Tibial nerve (tissue), 4 donors: Measurements from ENCODE around the gene PPP2R2C. TPM values are rescaled to one million over a fixed set of nuclear protein-coding genes. Genes with fewer than 3 reads are reported as not detected.

Experiments
- DNase-seq, 2 donors: peaks; one replicate each; pipeline ENCODE4 v3.0.0-alpha.2; 2019; ENCODE audit warnings: low spot score in 2 of 2
- H3K27ac ChIP-seq, 4 donors: fragments of 200-600 bp; sonication (generic) in 3 of 4; one replicate each; pipeline ENCODE4 v1.5.1; 2017 to 2019; ENCODE audit warnings: mild to moderate bottlenecking in 1 of 4
- H3K27me3 ChIP-seq, 2 donors: fragments of 200-600 bp; sonication (generic) in 1 of 2; one replicate each; pipeline versions ENCODE4 v1.5.1 to v1.6.0; 2017 to 2019
- H3K36me3 ChIP-seq, 3 donors: fragments of 200-600 bp; sonication (generic); one replicate each; pipeline ENCODE4 v1.5.1; 2018 to 2019
- H3K4me1 ChIP-seq, 4 donors: fragments of 200-600 bp; sonication (generic) in 3 of 4; one replicate each; pipeline ENCODE4 v1.5.1; 2017 to 2019
- H3K4me3 ChIP-seq, 4 donors: fragments of 200-600 bp; sonication (generic) in 3 of 4; one replicate each; pipeline ENCODE4 v1.5.1; 2017 to 2019; ENCODE audit warnings: mild to moderate bottlenecking in 1 of 4, moderate library complexity in 1 of 4
- H3K9me3 ChIP-seq, 4 donors: fragments of 200-600 bp; sonication (generic) in 3 of 4; one replicate each; pipeline ENCODE4 v1.5.1; 2017 to 2019
- CTCF ChIP-seq, 5 experiments: fragments of 200-600 bp in 3 of 5; fragments of 450-650 bp in 2 of 5; sonication (generic) in 3 of 5; IDR thresholded peaks; one replicate each; pipeline ENCODE4 v1.5.1; 2016 to 2019; ENCODE audit warnings: antibody characterized with exemption in 5 of 5, mild to moderate bottlenecking in 3 of 5, moderate library complexity in 2 of 5
- EP300 ChIP-seq, 2 donors: sonication (generic); formaldehyde crosslinking; IDR thresholded peaks; one replicate each; pipeline ENCODE4 v1.6.1; 2017; ENCODE audit warnings: antibody characterized with exemption in 2 of 2, mild to moderate bottlenecking in 1 of 2
- POLR2A ChIP-seq, 2 donors: fragments of 450-650 bp; IDR thresholded peaks; one replicate each; pipeline ENCODE4 v1.6.1; 2017; ENCODE audit warnings: antibody characterized with exemption in 2 of 2, mild to moderate bottlenecking in 2 of 2, moderate library complexity in 2 of 2
- WGBS, 2 donors: methylation state at CpG; one replicate each; pipeline ENCODE4 v1.1.5; 2018; 5-methylcytosine and 5-hydroxymethylcytosine counted together
- total RNA-seq, 4 donors: library from RNA; depleted of rRNA; stranded (reverse); fragments of >200 nt; gene quantifications; one replicate each; pipeline ENCODE4 v1.1.0, GENCODE V29; 2016

The PPP2R2C gene
- total RNA-seq, 4 donors from 2014 or later = under 0.01 to 0.66 (median 0.42) TPM; not detected in 1

GRCh38 chr4:6504900-6505496 is 32.6 kb upstream of the PPP2R2C start:
- H3K4me1 ChIP-seq = no peaks in the 10 kb centered on the region
- H3K9me3 ChIP-seq = peaks cover 0 to 25% (median 0%) of the 10 kb centered on the region in 4 donors
- TF ChIP-seq CTCF (IDR thresholded peaks at IDR 0.05) = no peak
- no peak for TF ChIP-seq POLR2A (IDR thresholded peaks at IDR 0.05)
- no peak for TF ChIP-seq EP300 (IDR thresholded peaks at IDR 0.05)
- 81 to 87% methylated on average over 5 of the region's 5 CpGs for WGBS, 2 donors
- no peak overlapping the region for H3K4me3 ChIP-seq
- H3K36me3 ChIP-seq = no peaks in the 10 kb centered on the region
- no peak for DNase-seq
- no peak overlapping the region for H3K27ac ChIP-seq
- H3K27me3 ChIP-seq = no peaks in the 10 kb centered on the region

- H3K36me3 ChIP-seq = no peaks in the 10 kb centered on the region
- no peak overlapping the region for H3K4me3 ChIP-seq
- no peak for DNase-seq
- no peak for TF ChIP-seq EP300 (IDR thresholded peaks at IDR 0.05)
- no peak for TF ChIP-seq CTCF (IDR thresholded peaks at IDR 0.05)
- no peak for TF ChIP-seq POLR2A (IDR thresholded peaks at IDR 0.05)
- 60 to 68% methylated on average over 6 of the region's 6 CpGs for WGBS, 2 donors
- H3K4me1 ChIP-seq = no peaks in the 10 kb centered on the region
- no peak overlapping the region for H3K27ac ChIP-seq
- no peaks in the 10 kb centered on the region for H3K27me3 ChIP-seq
- peaks cover 0 to 25% (median 0%) of the 10 kb centered on the region in 4 donors for H3K9me3 ChIP-seq
These were observed 30.5 kb upstream of the PPP2R2C start for GRCh38 chr4:6502747-6503465.

GRCh38 chr4:6502147-6502546 is 29.7 kb upstream of the PPP2R2C start:
- Histone ChIP-seq H3K4me1 (no peaks in the 10 kb centered on the region), H3K9me3 (peaks cover 0 to 25% (median 0%) of the 10 kb centered on the region in 4 donors), H3K36me3 (no peaks in the 10 kb centered on the region), H3K27ac (no peak overlapping the region), H3K4me3 (no peak overlapping the region), H3K27me3 (no peaks in the 10 kb centered on the region)
- no peak for DNase-seq
- no peak for TF ChIP-seq EP300 (IDR thresholded peaks at IDR 0.05)
- no peak for TF ChIP-seq CTCF (IDR thresholded peaks at IDR 0.05)
- no peak for TF ChIP-seq POLR2A (IDR thresholded peaks at IDR 0.05)
- WGBS, 2 donors = 69 to 70% methylated on average over 6 of the region's 6 CpGs

GRCh38 chr4:6501171-6501570 is 28.8 kb upstream of the PPP2R2C start:
- WGBS, 2 donors = 74 to 76% methylated on average over 4 of the region's 4 CpGs
- H3K27ac ChIP-seq = no peak overlapping the region
- H3K36me3 ChIP-seq = no peaks in the 10 kb centered on the region
- H3K4me1 ChIP-seq = no peaks in the 10 kb centered on the region
- TF ChIP-seq POLR2A (IDR thresholded peaks at IDR 0.05) (no peak), CTCF (IDR thresholded peaks at IDR 0.05) (no peak), EP300 (IDR thresholded peaks at IDR 0.05) (no peak)
- no peak for DNase-seq
- no peak overlapping the region for H3K4me3 ChIP-seq
- H3K9me3 ChIP-seq = peaks cover 0 to 25% (median 0%) of the 10 kb centered on the region in 4 donors
- no peaks in the 10 kb centered on the region for H3K27me3 ChIP-seq

GRCh38 chr4:6500481-6501140 is 28.2 kb upstream of the PPP2R2C start:
- DNase-seq = no peak
- TF ChIP-seq POLR2A (IDR thresholded peaks at IDR 0.05) = no peak
- TF ChIP-seq CTCF (IDR thresholded peaks at IDR 0.05) = no peak
- no peak for TF ChIP-seq EP300 (IDR thresholded peaks at IDR 0.05)
- Histone ChIP-seq H3K27me3 (no peaks in the 10 kb centered on the region), H3K36me3 (no peaks in the 10 kb centered on the region), H3K9me3 (peaks cover 0 to 25% (median 0%) of the 10 kb centered on the region in 4 donors), H3K4me3 (no peak overlapping the region), H3K27ac (no peak overlapping the region), H3K4me1 (no peaks in the 10 kb centered on the region)
- 66 to 72% methylated on average over 10 of the region's 10 CpGs for WGBS, 2 donors
